WTC11 (cell line): ENCODE results near the gene CHRM4. TPM values are rescaled to one million over a fixed set of nuclear protein-coding genes. Genes with fewer than 3 reads are reported as not detected.
A peak's percentile ranks its signal among the peaks of the same experiment; 100 is the strongest.

Experiments used
- ATAC-seq: fragments of 200-7000 bp; cut with Tn5 transposase; 2 replicates; pipeline ENCODE4 v1.10.0; 2021; ENCODE audit warnings: mild to moderate bottlenecking, moderate library complexity
- CTCF ChIA-PET: fragments of 300-600 bp; sonication (Branson Sonifier 250); formaldehyde crosslinking; loops from one replicate; lab custom pipeline; 2021; ENCODE audit warnings: antibody characterized with exemption; lab: Charles Lee
- POLR2A ChIA-PET: fragments of 350-600 bp; sonication (Branson Sonifier 250); formaldehyde crosslinking; loops from one replicate; lab custom pipeline; 2021; ENCODE audit warnings: antibody characterized with exemption; lab: Charles Lee
- DNase-seq: peaks from one replicate; pipeline ENCODE4 v3.0.0; 2021; ENCODE audit warnings: low spot score
- H3K27ac Mint-ChIP-seq: 2 replicates; pipeline ENCODE4 v1.8.0; 2021; ENCODE audit warnings: mixed read lengths
- H3K27me3 Mint-ChIP-seq: 2 replicates; pipeline ENCODE4 v1.8.0; 2021; ENCODE audit warnings: low read depth, mild to moderate bottlenecking, moderate library complexity, mixed read lengths
- H3K36me3 Mint-ChIP-seq: 2 replicates; pipeline ENCODE4 v1.8.0; 2021; ENCODE audit warnings: mixed read lengths
- H3K4me1 Mint-ChIP-seq: 2 replicates; pipeline ENCODE4 v1.8.0; 2022; ENCODE audit warnings: mixed read lengths
- H3K4me3 Mint-ChIP-seq: 2 replicates; pipeline ENCODE4 v1.8.0; 2021; ENCODE audit warnings: mild to moderate bottlenecking, moderate library complexity, mixed read lengths
- H3K9me3 Mint-ChIP-seq: 2 replicates; pipeline ENCODE4 v1.8.0; 2021; ENCODE audit warnings: mixed read lengths
- CREM ChIP-seq: sonication (generic); formaldehyde crosslinking; IDR thresholded peaks from 2 replicates; pipeline ENCODE4 v1.8.1; 2022; ENCODE audit warnings: mild to moderate bottlenecking, missing genetic modification reagents, moderate library complexity
- ETV6 ChIP-seq: sonication (generic); formaldehyde crosslinking; IDR thresholded peaks from 2 replicates; pipeline ENCODE4 v1.8.1; 2022; ENCODE audit warnings: mild to moderate bottlenecking, missing genetic modification reagents
- FOXJ3 ChIP-seq: sonication (generic); formaldehyde crosslinking; IDR thresholded peaks from 2 replicates; pipeline ENCODE4 v1.9.0; 2021; ENCODE audit warnings: missing genetic modification reagents, mild to moderate bottlenecking, borderline replicate concordance
- FOXP1 ChIP-seq: sonication (generic); formaldehyde crosslinking; IDR thresholded peaks from 2 replicates; pipeline ENCODE4 v1.8.0; 2022; ENCODE audit warnings: missing genetic modification reagents, mild to moderate bottlenecking, moderate library complexity, borderline replicate concordance
- GTF2I ChIP-seq: fragments of 250-450 bp; sonication (Bioruptor Pico); conservative IDR thresholded peaks from 2 replicates; pipeline ENCODE4 v1.4.0; 2021; ENCODE audit warnings: mild to moderate bottlenecking
- HMGA2 ChIP-seq: fragments of 250-450 bp; sonication (Bioruptor Pico); IDR thresholded peaks from 2 replicates; pipeline ENCODE4 v1.4.0; 2021; ENCODE audit warnings: mild to moderate bottlenecking, moderate library complexity
- IRF2 ChIP-seq: sonication (generic); formaldehyde crosslinking; IDR thresholded peaks from 2 replicates; pipeline ENCODE4 v1.8.0; 2022; ENCODE audit warnings: low read depth, missing genetic modification reagents, borderline replicate concordance
- KAT7 ChIP-seq: sonication (generic); formaldehyde crosslinking; IDR thresholded peaks from 2 replicates; pipeline ENCODE4 v1.8.1; 2023; ENCODE audit warnings: missing genetic modification reagents, mild to moderate bottlenecking, borderline replicate concordance
- MXD4 ChIP-seq: fragments of 250-450 bp; sonication (Bioruptor Pico); IDR thresholded peaks from 2 replicates; pipeline ENCODE4 v1.8.0; 2021; ENCODE audit warnings: mild to moderate bottlenecking, moderate library complexity, borderline replicate concordance
- MYBL2 ChIP-seq: sonication (generic); formaldehyde crosslinking; IDR thresholded peaks from 2 replicates; pipeline ENCODE4 v1.8.1; 2023; ENCODE audit warnings: mild to moderate bottlenecking, moderate library complexity, missing genetic modification reagents
- SMAD4 ChIP-seq: sonication (generic); formaldehyde crosslinking; IDR thresholded peaks from 2 replicates; pipeline ENCODE4 v1.8.0; 2022; ENCODE audit warnings: mild to moderate bottlenecking, missing genetic modification reagents
- SOX15 ChIP-seq: fragments of 250-450 bp; sonication (Bioruptor Pico); IDR thresholded peaks from 2 replicates; pipeline ENCODE4 v1.9.0; 2021; ENCODE audit warnings: mild to moderate bottlenecking
- TCF7 ChIP-seq: sonication (generic); formaldehyde crosslinking; IDR thresholded peaks from 2 replicates; pipeline ENCODE4 v1.8.0; 2022; ENCODE audit warnings: mild to moderate bottlenecking, low read depth, missing genetic modification reagents, moderate library complexity
- TEAD1 ChIP-seq: sonication (generic); formaldehyde crosslinking; IDR thresholded peaks from 2 replicates; pipeline ENCODE4 v1.8.0; 2022; ENCODE audit warnings: mild to moderate bottlenecking, missing genetic modification reagents
- TEAD4 ChIP-seq: sonication (generic); formaldehyde crosslinking; IDR thresholded peaks from 2 replicates; pipeline ENCODE4 v1.8.0; 2022; ENCODE audit warnings: mild to moderate bottlenecking, missing genetic modification reagents
- ZBTB21 ChIP-seq: sonication (generic); formaldehyde crosslinking; IDR thresholded peaks from 2 replicates; pipeline ENCODE4 v1.8.1; 2023; ENCODE audit warnings: mild to moderate bottlenecking, missing genetic modification reagents, borderline replicate concordance
- ZNF138 ChIP-seq: sonication (generic); formaldehyde crosslinking; conservative IDR thresholded peaks from 2 replicates; pipeline ENCODE4 v1.8.1; 2022; ENCODE audit warnings: mild to moderate bottlenecking, moderate library complexity, missing genetic modification reagents
- ZNF263 ChIP-seq: sonication (generic); formaldehyde crosslinking; IDR thresholded peaks from 2 replicates; pipeline ENCODE4 v1.8.1; 2022; ENCODE audit warnings: low read depth, mild to moderate bottlenecking, moderate library complexity, missing genetic modification reagents
- ZNF423 ChIP-seq: fragments of 250-450 bp; sonication (Bioruptor Pico); IDR thresholded peaks from 2 replicates; pipeline ENCODE4 v2.1.2; 2022; ENCODE audit warnings: mild to moderate bottlenecking, moderate library complexity
- total RNA-seq: library from RNA; stranded (reverse); gene quantifications from 3 replicates; pipeline ENCODE4 v1.2.3, GENCODE V29; 2021
- TF ChIP-seq, protein P1 (sequence below): sonication (generic); formaldehyde crosslinking; IDR thresholded peaks from 2 replicates; pipeline ENCODE4 v1.8.1; 2023; ENCODE audit warnings: mild to moderate bottlenecking, missing genetic modification reagents, moderate library complexity
- TF ChIP-seq, protein P2 (sequence below): fragments of 250-450 bp; sonication (Bioruptor Pico); IDR thresholded peaks from 2 replicates; pipeline ENCODE4 v1.9.0; 2021; ENCODE audit warnings: mild to moderate bottlenecking
- TF ChIP-seq, protein P3 (sequence below): sonication (generic); formaldehyde crosslinking; IDR thresholded peaks from 2 replicates; pipeline ENCODE4 v1.8.1; 2023; ENCODE audit warnings: mild to moderate bottlenecking, moderate library complexity, missing genetic modification reagents
- TF ChIP-seq, protein P4 (sequence below): fragments of 200-600 bp; IDR thresholded peaks from 2 replicates; pipeline ENCODE4 v1.8.0; 2022; ENCODE audit warnings: antibody characterized with exemption

The CHRM4 gene
- total RNA-seq, 1 experiment from 2014 or later: 0.85 TPM

DNA sequence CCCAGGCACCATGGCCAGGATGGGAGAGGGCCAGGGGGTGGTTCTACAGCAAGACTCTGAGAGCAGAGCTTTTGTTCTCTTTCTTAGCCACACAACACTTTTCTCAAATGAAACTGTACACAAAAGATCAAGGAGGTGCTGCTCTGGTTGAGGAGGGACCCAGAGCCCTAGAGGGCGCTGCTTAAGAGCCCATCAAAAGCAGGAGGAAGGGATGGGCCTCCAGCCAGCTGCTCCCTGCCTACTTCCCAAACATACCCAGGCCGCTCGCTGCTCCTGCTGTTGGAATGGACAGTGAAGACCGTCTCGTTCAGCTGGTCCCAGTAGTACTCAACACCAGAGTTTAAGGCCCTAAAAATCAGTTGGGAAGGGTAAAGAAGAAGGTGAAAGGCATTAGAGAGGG is 18.4 kb upstream of the CHRM4 start (continued):
- no peak for TF ChIP-seq KAT7 (CRISPR knock-in tag)
- TF ChIP-seq, protein P1, sequence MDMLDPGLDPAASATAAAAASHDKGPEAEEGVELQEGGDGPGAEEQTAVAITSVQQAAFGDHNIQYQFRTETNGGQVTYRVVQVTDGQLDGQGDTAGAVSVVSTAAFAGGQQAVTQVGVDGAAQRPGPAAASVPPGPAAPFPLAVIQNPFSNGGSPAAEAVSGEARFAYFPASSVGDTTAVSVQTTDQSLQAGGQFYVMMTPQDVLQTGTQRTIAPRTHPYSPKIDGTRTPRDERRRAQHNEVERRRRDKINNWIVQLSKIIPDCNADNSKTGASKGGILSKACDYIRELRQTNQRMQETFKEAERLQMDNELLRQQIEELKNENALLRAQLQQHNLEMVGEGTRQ (CRISPR knock-in tag): no peak

DNA sequence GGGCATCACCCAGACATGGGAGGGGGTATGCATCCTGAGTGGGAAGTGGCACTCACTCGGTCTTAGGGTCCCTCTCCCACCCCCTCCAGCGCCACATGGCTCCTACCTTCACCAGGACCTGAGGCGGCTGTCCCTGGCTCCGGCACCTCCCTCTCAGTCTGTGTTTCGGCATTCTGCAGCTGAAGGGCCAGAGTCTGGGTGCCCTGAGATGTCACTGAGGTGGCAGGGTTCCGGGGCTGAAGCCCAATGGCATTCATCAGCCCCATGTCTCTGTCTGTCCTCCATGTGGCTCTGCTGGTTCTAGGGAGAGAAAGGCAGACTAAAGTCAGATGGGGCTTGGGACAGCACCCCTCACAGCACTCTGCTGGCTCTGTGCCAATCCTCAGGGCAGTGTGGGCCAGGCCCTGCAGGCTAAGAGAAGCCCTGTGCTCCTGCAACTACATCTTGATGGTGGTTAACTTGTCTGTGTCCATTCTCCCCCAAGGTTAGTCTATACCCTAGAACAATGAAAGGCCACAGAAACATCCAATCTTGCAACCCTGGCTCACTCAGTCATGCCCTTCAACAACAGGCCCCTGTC is 16.9 kb upstream of the CHRM4 start:
- no peak for ATAC-seq
- POLR2A ChIA-PET: no interaction called here
- no peaks in the 10 kb centered on the region for H3K9me3 Mint-ChIP-seq
- TF ChIP-seq ZNF263 (CRISPR knock-in tag) (0 out of 2 replicates have a peak, but pooled peaks have one; percentile 19), MXD4 (CRISPR knock-in tag) (no peak)
- TF ChIP-seq, all 79 proteins: peak for 1
- Mint-ChIP-seq H3K36me3 (peaks cover 11% of the 10 kb centered on the region), H3K27ac (no peak overlapping the region), H3K4me1 (no peaks in the 10 kb centered on the region), H3K4me3 (no peak overlapping the region), H3K27me3 (no peaks in the 10 kb centered on the region)
- CTCF ChIA-PET: interaction anchor here (4.5 to 10.1 kb wide), 2 partner anchors 18 to 121 kb away, joined by 30 to 96 read pairs; partner anchors contain the start of gene CHRM4
- DNase-seq: no peak

DNA sequence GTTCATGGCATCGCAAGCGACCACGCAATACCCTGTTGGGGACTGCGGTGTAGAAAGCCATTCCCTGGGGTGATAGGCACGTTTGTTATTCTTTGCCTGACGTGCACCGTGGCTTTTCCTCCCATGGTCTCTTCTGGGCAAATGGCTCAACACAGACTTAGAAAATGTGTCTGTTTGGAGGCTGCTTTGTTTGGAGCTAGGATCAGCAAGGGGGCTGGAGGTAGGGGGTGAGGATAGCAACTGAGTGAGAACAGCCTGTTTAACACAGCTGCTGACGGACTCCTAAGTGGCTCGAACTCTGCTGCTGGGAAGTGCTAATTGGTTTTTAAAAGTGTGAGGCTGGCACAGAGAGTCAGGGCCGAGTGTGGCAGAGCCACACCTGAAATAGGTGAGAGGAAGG is 16.1 kb upstream of the CHRM4 start:
- no peaks in the 10 kb centered on the region for H3K4me1 Mint-ChIP-seq
- DNase-seq (no peak), ATAC-seq (no peak)
- POLR2A ChIA-PET: no interaction called here
- no peaks in the 10 kb centered on the region for H3K9me3 Mint-ChIP-seq
- H3K4me3 Mint-ChIP-seq: no peak overlapping the region
- H3K36me3 Mint-ChIP-seq: peaks cover 12% of the 10 kb centered on the region
- TF ChIP-seq SMAD4 (CRISPR knock-in tag): no peak
- no peak for TF ChIP-seq TEAD4
- TF ChIP-seq, protein P2, sequence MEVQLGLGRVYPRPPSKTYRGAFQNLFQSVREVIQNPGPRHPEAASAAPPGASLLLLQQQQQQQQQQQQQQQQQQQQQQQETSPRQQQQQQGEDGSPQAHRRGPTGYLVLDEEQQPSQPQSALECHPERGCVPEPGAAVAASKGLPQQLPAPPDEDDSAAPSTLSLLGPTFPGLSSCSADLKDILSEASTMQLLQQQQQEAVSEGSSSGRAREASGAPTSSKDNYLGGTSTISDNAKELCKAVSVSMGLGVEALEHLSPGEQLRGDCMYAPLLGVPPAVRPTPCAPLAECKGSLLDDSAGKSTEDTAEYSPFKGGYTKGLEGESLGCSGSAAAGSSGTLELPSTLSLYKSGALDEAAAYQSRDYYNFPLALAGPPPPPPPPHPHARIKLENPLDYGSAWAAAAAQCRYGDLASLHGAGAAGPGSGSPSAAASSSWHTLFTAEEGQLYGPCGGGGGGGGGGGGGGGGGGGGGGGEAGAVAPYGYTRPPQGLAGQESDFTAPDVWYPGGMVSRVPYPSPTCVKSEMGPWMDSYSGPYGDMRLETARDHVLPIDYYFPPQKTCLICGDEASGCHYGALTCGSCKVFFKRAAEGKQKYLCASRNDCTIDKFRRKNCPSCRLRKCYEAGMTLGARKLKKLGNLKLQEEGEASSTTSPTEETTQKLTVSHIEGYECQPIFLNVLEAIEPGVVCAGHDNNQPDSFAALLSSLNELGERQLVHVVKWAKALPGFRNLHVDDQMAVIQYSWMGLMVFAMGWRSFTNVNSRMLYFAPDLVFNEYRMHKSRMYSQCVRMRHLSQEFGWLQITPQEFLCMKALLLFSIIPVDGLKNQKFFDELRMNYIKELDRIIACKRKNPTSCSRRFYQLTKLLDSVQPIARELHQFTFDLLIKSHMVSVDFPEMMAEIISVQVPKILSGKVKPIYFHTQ: no peak
- no peak for TF ChIP-seq ZNF423
- no peak for TF ChIP-seq GTF2I (CRISPR knock-in tag)
- no peak for TF ChIP-seq HMGA2 (CRISPR knock-in tag)
- no peak for TF ChIP-seq TEAD1 (CRISPR knock-in tag)
- TF ChIP-seq, protein P3, sequence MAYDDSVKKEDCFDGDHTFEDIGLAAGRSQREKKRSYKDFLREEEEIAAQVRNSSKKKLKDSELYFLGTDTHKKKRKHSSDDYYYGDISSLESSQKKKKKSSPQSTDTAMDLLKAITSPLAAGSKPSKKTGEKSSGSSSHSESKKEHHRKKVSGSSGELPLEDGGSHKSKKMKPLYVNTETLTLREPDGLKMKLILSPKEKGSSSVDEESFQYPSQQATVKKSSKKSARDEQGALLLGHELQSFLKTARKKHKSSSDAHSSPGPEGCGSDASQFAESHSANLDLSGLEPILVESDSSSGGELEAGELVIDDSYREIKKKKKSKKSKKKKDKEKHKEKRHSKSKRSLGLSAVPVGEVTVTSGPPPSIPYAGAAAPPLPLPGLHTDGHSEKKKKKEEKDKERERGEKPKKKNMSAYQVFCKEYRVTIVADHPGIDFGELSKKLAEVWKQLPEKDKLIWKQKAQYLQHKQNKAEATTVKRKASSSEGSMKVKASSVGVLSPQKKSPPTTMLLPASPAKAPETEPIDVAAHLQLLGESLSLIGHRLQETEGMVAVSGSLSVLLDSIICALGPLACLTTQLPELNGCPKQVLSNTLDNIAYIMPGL (CRISPR knock-in tag): no peak
- TF ChIP-seq ZBTB21: no peak
- TF ChIP-seq, protein P4, sequence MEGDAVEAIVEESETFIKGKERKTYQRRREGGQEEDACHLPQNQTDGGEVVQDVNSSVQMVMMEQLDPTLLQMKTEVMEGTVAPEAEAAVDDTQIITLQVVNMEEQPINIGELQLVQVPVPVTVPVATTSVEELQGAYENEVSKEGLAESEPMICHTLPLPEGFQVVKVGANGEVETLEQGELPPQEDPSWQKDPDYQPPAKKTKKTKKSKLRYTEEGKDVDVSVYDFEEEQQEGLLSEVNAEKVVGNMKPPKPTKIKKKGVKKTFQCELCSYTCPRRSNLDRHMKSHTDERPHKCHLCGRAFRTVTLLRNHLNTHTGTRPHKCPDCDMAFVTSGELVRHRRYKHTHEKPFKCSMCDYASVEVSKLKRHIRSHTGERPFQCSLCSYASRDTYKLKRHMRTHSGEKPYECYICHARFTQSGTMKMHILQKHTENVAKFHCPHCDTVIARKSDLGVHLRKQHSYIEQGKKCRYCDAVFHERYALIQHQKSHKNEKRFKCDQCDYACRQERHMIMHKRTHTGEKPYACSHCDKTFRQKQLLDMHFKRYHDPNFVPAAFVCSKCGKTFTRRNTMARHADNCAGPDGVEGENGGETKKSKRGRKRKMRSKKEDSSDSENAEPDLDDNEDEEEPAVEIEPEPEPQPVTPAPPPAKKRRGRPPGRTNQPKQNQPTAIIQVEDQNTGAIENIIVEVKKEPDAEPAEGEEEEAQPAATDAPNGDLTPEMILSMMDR: no peak
- TF ChIP-seq FOXJ3 (CRISPR knock-in tag): no peak
- TF ChIP-seq SOX15 (CRISPR knock-in tag): no peak
- TF ChIP-seq ZNF138 (CRISPR knock-in tag): no peak
- no peak for TF ChIP-seq CREM (CRISPR knock-in tag)
- TF ChIP-seq IRF2: no peak
- TF ChIP-seq FOXP1: no peak
- TF ChIP-seq ETV6 (CRISPR knock-in tag): no peak
- TF ChIP-seq MYBL2 (CRISPR knock-in tag): no peak
- TF ChIP-seq TCF7: no peak
- TF ChIP-seq, all 79 proteins: peak for 0
- H3K27me3 Mint-ChIP-seq: no peaks in the 10 kb centered on the region
- no peak overlapping the region for H3K27ac Mint-ChIP-seq
- CTCF ChIA-PET: interaction anchor here (0.5 to 10.1 kb wide), 4 partner anchors 17 to 253 kb away, joined by 3 to 96 read pairs (median 18); partner anchors contain the start of gene CHRM4
